GM13976 (cell line): ENCODE results near the gene PINK1.

ENCODE experiments used
- DNase-seq: peaks from one replicate; pipeline ENCODE4 v3.0.0; 2012; ENCODE audit warnings: low spot score
- in situ Hi-C: fragments of 300-500 bp; cut with MboI; formaldehyde crosslinking; loops from one replicate; pipeline ENCODE4 v1.12.0; 2022; ENCODE audit warnings: low sequenced_read_pairs, mixed read lengths, inconsistent platforms; ENCODE audit not compliant: unreplicated experiment
- TF ChIP-seq, protein P1 (sequence below): IDR thresholded peaks from 2 replicates; pipeline ENCODE4 v1.5.1; 2012; ENCODE audit warnings: borderline replicate concordance, mild to moderate bottlenecking; ENCODE audit not compliant: insufficient read depth; ENCODE audit errors: extremely low read depth, missing control alignments, control extremely low read depth

The PINK1 gene

DNA sequence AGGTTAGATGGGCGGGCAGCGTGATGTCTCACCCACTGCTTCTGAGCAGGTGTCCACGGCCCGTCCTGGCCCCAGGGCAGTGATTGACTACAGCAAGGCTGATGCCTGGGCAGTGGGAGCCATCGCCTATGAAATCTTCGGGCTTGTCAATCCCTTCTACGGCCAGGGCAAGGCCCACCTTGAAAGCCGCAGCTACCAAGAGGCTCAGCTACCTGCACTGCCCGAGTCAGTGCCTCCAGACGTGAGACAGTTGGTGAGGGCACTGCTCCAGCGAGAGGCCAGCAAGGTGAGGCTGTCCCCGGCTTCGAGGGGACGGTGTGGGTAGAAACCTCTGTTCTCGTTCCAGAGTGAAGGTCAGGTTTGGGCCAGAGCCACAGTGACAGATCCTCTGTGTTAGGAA lies 15.7 kb downstream of the PINK1 start:
- in situ Hi-C loops, result loop anchor here (10.0 kb wide), 1 partner anchor 74 kb away; no protein-coding TSS in a partner anchor
- TF ChIP-seq, protein P1, sequence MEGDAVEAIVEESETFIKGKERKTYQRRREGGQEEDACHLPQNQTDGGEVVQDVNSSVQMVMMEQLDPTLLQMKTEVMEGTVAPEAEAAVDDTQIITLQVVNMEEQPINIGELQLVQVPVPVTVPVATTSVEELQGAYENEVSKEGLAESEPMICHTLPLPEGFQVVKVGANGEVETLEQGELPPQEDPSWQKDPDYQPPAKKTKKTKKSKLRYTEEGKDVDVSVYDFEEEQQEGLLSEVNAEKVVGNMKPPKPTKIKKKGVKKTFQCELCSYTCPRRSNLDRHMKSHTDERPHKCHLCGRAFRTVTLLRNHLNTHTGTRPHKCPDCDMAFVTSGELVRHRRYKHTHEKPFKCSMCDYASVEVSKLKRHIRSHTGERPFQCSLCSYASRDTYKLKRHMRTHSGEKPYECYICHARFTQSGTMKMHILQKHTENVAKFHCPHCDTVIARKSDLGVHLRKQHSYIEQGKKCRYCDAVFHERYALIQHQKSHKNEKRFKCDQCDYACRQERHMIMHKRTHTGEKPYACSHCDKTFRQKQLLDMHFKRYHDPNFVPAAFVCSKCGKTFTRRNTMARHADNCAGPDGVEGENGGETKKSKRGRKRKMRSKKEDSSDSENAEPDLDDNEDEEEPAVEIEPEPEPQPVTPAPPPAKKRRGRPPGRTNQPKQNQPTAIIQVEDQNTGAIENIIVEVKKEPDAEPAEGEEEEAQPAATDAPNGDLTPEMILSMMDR, result no peak

DNA sequence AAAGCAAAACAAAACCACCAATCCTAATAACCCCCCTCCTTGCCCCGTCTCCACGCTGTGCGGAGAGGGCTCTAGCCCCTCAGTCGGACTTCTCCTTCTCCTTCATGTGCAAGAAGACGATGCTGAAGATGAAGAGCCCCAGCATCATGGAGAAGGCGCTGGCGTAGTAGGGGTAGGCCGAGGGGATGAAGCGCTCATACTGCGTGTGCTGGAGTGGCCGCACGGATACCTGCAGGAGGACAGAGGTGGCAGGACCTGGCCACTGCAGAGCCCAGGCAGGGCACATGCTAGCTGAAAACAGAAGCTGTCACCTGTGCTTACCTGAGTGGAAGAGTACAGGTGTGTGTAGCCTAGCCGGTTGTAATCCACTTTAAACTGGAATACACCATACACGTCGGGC lies 19.0 kb downstream of the PINK1 start:
- no peak for DNase-seq
- TF ChIP-seq, protein P1, result no peak
- in situ Hi-C loops, result no loop called here

More for the DNA sequence above, 15.7 kb downstream of the PINK1 start:
- no peak for DNase-seq

DNA sequence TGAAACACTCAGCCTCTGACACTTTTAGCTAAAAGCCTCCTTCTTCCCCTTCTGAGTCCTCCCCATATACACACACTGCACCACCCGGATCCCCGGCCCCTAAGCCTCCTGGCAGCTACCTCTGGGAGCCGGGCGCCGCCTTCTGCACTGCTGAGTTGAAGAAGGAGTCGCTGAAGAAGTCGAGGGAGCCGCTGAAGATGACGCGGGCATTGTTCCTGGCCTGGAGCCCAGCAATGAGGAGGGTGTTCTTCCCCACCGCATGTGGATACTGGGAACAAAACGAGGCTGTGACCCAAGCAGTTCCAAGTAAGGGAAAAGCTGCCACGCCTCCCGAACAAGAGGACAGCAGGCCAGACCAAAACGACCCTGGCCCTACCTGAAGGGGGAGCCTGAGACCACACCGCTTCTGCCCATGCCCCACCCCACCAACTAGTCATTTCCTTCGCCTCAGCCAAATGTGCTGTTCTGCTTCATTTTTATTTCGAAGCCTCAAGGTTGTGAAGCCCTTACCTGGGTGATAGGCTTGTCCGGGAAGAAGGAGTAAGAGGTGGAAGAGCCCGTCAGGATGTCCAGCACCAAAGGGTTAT lies 20.9 kb downstream of the PINK1 start:
- in situ Hi-C loops, result no loop called here
- TF ChIP-seq, protein P1, result no peak
- no peak for DNase-seq

- no peak for DNase-seq
- TF ChIP-seq, protein P1, result no peak
- in situ Hi-C loops, result no loop called here
Observed at GRCh38 chr1:20657024-20657423, 23.8 kb downstream of the PINK1 start.

GRCh38 chr1:20658166-20658915 lies 25.1 kb downstream of the PINK1 start:
- TF ChIP-seq, protein P1, result no peak
- in situ Hi-C loops, result no loop called here

DNA sequence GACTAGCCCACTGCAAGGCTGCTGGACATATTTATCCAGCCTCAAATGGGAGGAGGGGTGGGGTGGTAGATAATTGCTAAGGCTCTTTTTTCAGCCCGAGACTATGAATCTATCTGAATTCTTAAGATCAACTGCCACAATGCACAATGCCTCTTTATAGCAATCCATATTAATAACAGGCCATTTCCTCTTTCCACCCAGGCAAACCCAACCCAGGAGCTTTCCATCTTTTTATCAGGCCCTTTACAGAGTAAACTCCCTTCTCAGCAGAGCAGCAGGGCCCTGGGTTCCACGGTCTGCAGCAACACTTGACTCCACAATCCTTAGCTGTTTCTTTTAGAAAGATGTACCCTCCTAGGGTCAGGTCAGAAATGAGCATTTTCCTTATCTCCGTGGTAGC lies 27.1 kb downstream of the PINK1 start:
- in situ Hi-C loops, result no loop called here
- no peak for DNase-seq
- TF ChIP-seq, protein P1, result no peak

More at GRCh38 chr1:20658166-20658915, 25.1 kb downstream of the PINK1 start:
- no peak for DNase-seq
